Ramos (cell line): ENCODE results near the gene SULT1C3.

Source experiments
- in situ Hi-C: fragments of 300-500 bp; cut with MboI; formaldehyde crosslinking; loops from one replicate; pipeline ENCODE4 v1.14.3; 2022; ENCODE audit warnings: low sequenced_read_pairs; ENCODE audit not compliant: unreplicated experiment

Gene SULT1C3

DNA sequence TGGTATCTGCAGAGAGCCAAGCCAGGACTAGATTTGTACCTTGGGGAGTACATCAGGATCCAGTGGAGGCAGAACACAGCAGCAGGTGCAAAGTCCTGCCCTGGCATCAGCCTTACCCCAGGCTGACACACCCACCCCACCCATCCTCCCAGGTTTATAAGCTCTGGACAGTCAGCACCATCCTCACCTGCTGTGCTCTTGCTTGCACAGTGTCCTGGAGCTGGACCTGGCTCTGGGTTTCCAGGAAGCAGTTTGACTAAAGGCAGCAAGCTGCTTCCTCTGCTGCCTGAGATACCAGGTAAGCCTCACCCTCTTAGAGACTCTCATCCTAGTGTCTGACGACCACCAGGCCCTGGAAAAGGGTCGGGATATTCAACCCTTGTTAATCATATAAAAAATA is at the start of gene SULT1C3:
SULT1C3 (plus strand) TSS at position 183 of the 400 bp plus-strand sequence. CDS start 7,227 bp downstream, outside the sequence.
- in situ Hi-C loops, result no loop called here

DNA sequence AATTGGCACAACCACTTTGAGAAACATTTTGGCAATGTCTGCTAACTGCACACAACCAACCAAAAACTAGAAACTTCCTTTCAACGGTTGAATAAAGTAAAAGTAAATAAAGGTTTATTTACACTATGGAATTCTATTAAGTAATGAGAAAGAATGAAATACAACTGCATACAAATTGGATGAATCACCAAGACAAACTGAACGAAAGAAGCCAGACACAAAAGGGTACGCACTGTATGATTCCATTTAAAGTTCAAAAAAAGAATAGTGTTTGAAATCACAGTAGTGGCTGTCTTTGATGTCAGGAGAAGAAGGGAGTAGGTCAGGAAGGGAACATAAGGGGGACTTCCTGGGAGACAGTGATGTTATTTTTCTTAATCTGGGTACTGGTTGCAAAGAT is 46.5 kb upstream of the SULT1C3 start:
- in situ Hi-C loops, result no loop called here

DNA sequence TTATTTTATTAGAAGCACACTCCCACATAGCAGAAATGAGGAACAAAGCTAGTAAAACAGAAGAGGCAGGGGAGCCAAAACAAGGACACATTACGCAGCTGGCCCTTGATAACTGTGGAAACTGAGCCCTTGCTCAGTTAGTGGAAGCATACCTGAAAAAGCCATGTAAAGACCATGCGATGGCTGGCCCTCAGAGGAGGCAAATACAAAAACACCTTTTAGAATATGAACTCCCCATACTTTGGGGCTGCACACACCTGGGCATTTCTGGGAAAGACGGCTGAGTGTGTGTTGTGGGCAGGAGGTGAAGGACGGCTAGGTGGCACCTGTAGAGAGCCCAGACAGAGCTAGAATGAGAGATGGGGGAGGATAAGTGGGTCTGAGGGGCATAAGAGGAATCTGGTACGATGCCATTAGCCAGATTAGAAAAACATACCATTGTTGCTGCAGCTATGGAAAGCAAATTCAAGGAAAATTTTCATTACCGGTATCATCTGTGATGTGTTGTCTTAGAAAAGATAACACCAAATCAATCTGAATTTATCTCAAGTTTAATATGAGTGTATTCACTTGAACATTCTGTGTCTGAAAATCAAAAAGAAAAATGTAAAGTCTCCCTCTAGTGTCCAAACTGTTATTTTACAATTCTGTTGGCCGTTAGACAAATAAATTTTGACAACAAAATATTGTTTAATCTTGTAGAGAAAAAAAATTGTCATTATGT is 45.2 kb upstream of the SULT1C3 start:
- in situ Hi-C loops, result no loop called here

DNA sequence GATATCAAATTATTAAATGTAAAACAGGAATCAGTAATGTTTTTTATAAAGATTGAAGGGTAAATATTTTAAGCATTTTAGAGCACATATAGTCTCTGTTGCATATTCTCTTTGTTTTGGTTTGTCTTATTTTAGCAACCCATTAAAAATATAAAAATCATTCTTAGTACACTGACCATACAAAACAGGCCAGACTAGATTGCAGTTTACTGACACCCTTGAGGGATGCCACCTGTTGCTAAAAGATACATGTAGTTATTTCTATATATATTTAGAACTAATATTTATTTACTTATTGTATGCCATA is 44.7 kb upstream of the SULT1C3 start:
- in situ Hi-C loops, result no loop called here

DNA sequence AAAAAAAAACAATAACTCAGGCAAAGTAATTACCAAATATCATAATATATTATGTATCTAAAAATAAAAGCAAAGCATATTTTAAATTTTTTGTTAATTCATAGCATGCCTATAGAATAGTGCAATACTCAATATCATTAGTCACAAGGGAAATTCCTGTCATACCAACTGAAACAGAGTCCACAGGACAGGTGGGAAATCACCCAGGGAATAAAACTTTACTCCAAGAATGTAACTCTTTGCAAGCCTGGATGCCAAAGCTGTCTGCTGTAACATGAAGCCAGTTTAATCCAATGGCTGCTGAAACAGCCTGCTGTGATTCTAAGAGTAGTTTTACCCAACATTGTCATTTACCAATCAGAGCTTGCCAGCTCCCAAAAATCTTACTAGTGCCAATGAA is 40.0 kb upstream of the SULT1C3 start:
- in situ Hi-C loops, result no loop called here

DNA sequence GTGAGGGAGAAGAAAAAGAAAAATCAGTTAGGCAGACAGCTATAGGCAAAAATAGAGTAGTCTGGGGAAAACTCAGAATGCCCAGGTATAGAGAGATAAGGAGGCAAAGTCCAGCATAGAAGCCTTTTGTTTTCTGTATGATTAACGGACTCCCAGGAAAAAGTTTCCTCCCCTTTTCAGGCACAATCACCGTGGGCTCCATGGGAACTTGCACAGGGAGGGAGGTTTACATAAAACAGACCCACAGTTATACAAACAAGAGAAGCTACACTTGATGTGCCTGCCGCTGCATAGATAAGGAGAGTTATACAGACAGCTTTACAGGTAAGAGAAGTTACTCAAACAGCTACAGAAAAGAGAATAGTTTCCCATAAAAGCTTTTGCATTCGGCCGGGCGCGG is 39.2 kb upstream of the SULT1C3 start:
- in situ Hi-C loops, result no loop called here

DNA sequence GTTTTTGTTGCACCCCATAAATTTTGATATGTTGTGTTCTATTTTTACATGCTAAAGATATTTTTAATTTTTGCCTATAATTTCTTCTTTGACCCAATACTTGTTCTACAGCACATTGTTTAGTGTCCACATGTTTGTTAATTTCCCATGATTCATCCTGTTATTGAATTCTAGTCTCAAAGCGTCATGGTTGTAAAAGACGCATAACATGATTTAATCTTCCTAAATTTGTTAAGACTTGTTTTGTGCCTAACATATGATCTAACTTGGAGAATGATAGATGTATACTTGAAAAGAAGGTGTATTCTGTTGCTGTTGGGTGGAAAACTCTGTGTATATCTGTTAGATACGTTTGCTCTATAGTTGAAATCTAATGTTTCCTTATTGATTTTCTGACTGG is 27.1 kb upstream of the SULT1C3 start:
- in situ Hi-C loops, result no loop called here

DNA sequence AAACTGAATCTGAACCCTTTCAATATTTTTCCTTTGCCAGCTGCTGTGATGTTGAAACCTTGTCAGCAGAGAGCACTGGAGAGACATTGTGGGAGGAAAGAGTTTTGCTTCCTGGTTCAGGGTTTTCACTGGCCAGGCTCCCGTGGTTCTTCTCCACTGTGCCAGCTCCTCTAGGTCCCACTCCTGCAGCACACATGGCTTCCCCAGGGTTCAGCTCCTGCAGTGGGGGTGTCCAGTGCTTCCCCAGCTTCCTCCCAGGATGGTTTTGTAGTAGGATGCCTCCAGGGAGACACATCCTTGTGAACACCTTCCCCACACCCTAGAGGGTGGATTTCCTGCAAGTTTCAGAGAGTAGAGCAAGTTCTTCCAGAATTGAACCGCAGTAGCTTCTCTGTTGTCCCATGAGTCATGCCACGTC is 24.0 kb upstream of the SULT1C3 start:
- in situ Hi-C loops, result no loop called here

DNA sequence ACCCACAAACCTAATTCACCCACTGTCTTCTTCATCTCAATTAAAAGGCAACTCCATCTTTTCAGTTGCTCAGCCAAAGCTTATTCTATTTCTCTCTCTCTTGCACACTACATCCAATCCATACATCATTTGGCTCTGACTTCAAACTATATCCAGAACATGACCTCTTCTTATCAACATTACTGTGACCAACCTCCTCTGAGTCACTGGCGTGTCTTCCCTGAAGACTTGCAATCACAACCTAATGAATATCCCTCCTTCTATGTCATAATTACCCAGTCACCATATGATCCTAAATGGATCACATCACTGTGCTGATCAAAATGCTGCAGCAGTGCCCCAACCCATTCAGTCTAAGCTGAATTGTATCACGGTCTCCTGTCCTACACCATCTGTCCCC is 22.6 kb upstream of the SULT1C3 start:
- in situ Hi-C loops, result no loop called here

DNA sequence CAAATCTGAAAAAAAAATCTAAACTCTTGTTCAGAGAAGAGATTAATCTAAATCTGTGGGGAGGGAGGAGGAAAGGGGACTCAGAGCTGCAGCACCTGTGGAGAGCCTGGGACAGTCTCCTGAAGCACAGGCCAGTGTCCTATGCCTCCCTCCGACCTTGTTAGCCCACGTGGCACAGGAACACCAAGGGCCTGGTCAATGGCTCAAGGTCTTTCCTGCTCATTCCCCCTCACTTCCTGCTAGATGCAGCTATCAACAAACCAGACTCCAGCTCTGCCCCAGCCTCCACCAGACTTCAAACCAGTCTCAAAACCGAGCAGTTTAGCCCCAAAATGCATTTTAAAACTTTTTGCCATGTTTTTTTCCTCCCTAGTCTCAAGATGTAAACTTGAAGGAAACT is 20.1 kb upstream of the SULT1C3 start:
- in situ Hi-C loops, result no loop called here

DNA sequence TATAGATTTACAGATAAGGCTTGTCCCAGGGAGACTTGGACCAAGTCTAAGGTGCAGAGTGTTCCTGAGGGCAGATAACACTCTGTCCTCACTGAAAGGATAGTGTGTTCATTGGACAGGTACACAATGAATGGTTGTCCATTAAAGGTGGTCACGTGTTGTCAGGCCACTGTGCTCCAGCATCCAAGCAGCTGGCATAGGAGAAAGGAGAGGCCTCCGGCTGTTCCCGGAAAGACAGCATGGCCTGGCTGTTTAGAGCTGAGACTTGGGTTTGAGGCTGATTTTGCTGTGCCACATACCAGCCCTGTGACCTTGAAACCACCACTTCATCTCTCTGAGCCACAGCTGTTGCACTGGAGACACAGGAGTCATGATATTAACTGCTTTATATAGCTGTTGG is 19.6 kb upstream of the SULT1C3 start:
- in situ Hi-C loops, result no loop called here

DNA sequence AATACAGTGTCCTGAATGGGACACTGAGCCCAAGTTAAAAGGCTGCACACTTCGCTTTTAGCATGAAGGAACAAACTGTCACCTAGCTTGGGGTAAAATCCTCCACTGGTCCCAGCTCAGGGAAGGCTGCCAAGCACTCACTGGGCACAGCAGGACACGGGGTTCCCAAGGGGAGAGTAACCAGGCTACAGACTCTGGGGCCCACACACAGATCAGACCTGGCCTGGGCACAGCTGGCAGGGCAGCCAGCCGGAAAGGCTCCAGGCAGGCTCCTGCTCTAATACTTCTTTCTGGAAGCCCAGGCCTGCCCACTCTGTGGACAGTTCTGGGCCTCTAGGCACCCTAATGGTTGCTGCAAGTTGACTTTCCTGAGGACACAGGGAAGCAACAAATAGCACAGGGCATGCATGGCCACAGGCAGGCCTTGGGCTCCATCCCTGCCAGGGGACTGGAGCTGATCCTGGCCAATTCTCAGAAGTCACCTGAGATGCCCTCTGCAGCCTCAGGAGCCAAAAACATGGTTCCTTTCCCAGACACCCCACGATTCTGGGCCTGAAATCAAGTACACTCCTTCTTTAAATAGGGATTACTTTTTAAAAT is 18.7 kb upstream of the SULT1C3 start:
- in situ Hi-C loops, result no loop called here

DNA sequence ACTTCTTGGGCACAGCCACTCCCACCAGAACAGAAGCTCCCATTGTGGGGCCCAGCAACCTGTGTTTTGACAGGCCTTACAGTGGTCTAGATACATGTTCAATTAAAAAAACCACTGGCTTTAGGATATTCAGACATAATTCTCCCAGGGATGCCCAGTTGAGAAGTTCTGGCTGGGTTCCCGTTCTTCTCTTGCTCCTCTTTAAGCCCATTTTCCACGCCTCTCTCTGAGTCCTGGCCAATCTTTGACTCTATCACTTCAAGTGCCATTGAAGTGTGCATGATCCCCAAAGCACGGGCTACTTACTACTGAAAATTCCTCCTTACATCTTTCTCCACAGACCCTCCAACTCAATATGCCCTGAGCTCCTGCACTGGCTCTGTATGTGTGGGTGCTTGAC is 17.5 kb upstream of the SULT1C3 start:
- in situ Hi-C loops, result no loop called here

DNA sequence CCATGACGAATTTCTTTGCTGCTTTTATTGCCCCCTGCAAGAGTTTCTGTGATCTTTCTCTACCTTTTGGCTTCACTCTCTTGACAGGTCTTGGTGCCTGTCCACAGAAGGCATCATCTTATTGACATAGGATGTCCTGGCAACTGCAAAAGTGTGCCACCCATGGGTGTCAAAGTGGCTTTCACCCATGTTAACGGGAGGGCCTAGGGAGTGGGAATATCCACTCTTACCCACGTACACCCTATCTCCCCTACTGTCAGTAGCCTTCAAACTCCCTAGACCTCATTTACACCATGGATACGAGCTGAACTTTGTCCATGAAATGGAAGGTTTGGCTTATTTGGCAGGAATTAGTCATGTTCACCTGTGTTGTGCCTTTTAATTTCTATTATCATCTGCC is 16.2 kb upstream of the SULT1C3 start:
- in situ Hi-C loops, result no loop called here

DNA sequence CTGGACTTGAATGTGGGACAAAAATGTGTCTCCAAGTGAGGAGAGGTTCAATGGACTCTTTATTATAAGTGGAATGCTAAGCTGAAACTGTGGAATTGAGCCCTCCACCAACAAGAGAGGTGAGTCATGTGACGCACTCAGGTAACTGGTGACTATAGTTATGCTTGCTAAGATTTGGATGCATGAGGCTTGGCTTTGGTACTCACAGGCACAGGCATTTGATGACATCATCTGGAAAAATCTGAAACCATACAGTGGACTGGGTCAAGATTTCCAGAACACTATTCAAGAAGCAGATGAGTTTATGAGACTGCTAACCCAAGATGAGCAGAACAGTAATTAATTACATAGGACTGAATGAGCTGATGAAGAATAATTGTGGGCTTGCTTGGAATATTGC is 15.7 kb upstream of the SULT1C3 start:
- in situ Hi-C loops, result no loop called here

DNA sequence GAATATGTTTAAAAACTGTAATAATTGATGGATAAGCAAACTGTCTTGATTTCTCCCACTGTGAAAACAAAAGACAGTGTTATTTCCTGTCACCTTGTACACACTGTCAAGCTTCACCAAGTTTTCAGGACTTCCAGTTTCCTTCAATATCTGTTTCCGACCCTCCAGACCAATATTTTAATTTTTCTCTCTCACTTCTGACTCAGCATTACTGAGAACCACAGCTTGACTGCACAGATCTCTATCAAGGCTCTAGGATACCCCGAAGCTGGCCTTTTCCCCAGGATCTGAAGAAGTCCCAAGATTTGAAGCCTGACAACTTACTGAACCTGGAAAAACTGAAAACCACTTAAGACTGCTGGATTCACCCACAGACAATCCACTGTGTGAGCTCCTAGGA is 13.2 kb upstream of the SULT1C3 start:
- in situ Hi-C loops, result no loop called here

DNA sequence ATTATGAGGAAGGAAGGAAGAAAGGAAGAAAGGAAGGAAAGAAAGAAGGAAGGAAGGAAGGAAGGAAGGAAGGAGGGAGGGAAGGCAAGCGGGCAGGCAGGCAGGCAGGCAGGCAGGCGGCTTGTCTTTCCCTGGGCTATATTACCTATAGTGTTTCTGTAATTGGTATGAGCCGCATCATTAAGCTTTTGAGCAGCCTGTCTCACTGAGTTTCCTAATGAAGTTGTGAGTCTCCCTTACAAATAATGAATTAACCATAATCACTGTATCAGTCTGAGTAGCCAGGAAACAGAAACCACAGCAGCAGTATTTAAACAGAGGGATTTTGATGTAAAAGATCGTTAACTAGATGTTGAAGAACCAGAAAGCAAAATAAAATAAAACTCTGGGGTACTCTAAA is 11.8 kb upstream of the SULT1C3 start:
- in situ Hi-C loops, result no loop called here

DNA sequence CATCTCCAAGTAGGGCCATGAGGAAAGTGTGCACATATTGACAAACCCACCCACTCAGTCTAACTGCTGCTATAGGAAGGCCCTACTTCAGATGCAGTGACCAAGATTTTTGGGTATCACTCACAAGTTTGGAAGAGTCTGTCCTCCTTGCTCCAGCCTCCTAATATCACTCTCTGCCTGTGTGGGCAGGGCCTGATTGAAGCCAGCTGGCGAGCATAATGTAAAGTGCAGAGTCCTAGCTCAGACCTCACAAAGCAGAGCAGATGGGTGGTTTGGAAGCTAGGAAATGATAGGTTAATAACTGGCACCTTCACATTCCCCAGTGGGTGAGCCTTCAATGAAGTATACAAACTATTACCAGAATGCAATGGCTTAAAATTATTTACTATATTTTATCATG is 11.2 kb upstream of the SULT1C3 start:
- in situ Hi-C loops, result no loop called here

DNA sequence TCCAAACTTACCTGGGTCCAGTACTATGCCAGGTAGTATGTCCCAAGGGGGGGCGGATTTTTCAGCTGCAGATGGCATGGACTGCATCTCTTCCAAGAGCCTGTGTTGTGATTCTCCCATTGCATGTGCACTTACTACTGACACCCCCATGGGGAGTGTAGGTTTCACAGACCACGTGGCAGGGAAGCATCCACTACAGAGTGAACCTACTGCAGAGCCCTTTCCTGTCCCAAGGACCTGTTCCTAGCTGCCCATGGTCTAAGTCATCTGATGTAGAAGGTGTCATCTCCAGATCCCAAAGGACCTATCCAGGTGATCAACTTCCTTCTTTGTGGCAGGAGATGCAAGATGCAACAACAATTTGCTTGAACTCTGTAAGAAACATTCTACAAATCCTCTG is 9.9 kb upstream of the SULT1C3 start:
- in situ Hi-C loops, result no loop called here

DNA sequence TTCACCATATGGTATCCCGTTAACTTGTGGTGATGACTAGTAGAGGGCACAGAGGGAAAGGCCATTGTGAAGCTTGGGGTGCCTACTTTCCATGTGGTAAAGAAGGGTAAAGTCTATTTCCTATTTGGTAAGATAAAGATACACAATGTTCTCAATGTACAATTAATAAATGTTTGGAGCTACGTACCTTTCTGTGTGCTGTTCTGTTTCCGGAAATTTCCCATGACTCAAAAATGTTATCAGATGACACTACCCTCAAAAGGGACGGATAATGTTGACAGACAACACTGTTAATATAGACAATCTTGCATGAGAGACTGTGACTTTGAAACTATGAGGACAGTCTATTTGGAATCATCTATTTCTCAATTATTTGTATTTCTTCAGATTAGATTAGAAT is 4.2 kb upstream of the SULT1C3 start:
- in situ Hi-C loops, result no loop called here

DNA sequence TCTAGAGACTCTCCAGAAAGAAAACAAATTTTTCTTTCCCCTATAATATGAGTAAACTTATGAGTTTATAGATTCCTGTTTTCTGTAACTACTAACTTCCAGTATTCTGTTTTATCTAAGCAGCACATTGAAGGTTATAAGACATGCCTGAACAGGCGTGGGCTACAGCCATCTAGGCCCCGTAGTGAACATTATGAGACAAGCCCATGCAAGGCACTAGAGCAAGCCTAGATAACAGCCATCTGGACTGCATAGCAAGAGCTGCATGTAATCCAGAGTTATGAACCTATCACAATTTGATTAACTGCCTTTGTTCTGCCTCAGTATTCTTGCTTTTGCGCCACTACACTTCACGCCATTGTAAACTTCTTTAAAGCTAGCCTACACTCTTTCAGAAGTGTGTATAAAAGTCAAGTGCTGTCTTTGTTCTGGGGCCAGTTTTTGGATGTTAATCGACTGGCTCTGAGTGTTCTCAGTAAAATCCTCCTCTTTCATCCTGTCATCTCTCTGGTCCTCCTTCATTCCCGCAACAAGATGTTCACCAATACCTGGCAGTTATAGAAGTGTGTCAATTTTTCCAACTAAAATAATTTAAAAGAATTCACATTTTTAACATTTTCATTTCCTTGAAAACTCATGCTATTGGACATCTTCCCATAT is 3.0 kb upstream of the SULT1C3 start:
- in situ Hi-C loops, result no loop called here

DNA sequence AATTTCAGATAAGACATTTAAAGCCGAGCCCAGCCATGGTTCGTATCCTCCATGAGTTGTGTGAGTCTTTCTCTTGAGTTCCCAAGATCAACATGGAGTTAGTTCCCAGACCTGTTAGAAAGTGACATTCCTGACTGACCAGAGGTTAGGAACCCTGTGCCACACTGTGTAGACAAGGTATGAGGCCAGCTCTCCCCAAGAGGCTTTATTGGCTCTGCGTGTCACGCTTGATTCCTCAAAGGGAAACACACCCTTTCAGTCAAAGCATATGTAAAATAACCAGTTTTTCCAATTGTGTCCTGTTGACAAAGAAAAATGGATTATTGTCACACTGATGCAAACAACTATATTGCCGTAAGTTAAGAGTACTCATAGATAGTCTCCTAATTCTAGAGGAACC is 1.2 kb downstream of the SULT1C3 start:
- in situ Hi-C loops, result no loop called here
